HEK293 (cell line): ENCODE measurements around the gene LAT.
A peak's percentile ranks its signal among the peaks of the same experiment; 100 is the strongest.

Experiments used
- CTCF ChIA-PET: fragments of 350-600 bp; formaldehyde crosslinking; extraction: SDS; loops from one replicate; lab custom pipeline; 2021; ENCODE audit warnings: antibody characterized with exemption; lab: Yijun Ruan, JAX
- POLR2A ChIA-PET: fragments of 300-600 bp; formaldehyde crosslinking; extraction: SDS; loops from one replicate; lab custom pipeline; 2020; ENCODE audit warnings: antibody characterized with exemption, inconsistent platforms; lab: Yijun Ruan, JAX
- H3K27ac ChIP-seq: fragments of 200-500 bp; sonication (Bioruptor generic); 2 replicates; pipeline ENCODE4 v1.5.1; 2014; ENCODE audit warnings: low read depth, low read length, control low read depth, inconsistent platforms; ENCODE audit errors: extremely low read depth
- H3K36me3 ChIP-seq, 2 experiments: fragments of 200-500 bp in 1 of 2; sonication (Bioruptor generic) in 1 of 2; 1 replicate in 1 of 2; 2 replicates in 1 of 2; pipeline ENCODE4 v1.5.1; 2014 to 2017; ENCODE audit warnings: inconsistent platforms in 2 of 2, low read length in 2 of 2; ENCODE audit not compliant: control insufficient read depth in 2 of 2, insufficient read depth in 1 of 2
- H3K4me1 ChIP-seq: fragments of 200-500 bp; sonication (Bioruptor generic); 2 replicates; pipeline ENCODE4 v1.5.1; 2014; ENCODE audit warnings: mild to moderate bottlenecking, low read length, inconsistent platforms; ENCODE audit not compliant: control insufficient read depth, insufficient read depth
- H3K4me3 ChIP-seq: 2 replicates; pipeline ENCODE4 v1.5.1; 2011; ENCODE audit warnings: low read depth, mild to moderate bottlenecking, control low read depth, low read length, moderate library complexity
- H3K9me3 ChIP-seq: fragments of 200-500 bp; sonication (Bioruptor generic); 2 replicates; pipeline ENCODE4 v1.5.1; 2014; ENCODE audit warnings: low read depth, low read length, inconsistent platforms; ENCODE audit not compliant: control insufficient read depth, insufficient read depth
- BCL11A ChIP-seq: fragments of 450-650 bp; formaldehyde crosslinking; IDR thresholded peaks from 2 replicates; pipeline ENCODE4 v1.5.1; 2016; ENCODE audit warnings: low read depth, missing biosample characterization, missing genetic modification characterization
- FEZF1 ChIP-seq: fragments of 450-650 bp; formaldehyde crosslinking; IDR thresholded peaks from 2 replicates; pipeline ENCODE4 v1.5.1; 2016; ENCODE audit warnings: missing biosample characterization, missing genetic modification characterization
- KLF16 ChIP-seq: fragments of 450-650 bp; formaldehyde crosslinking; IDR thresholded peaks from 2 replicates; pipeline ENCODE4 v1.5.1; 2017; ENCODE audit warnings: missing biosample characterization, missing genetic modification characterization
- KLF7 ChIP-seq: fragments of 450-650 bp; formaldehyde crosslinking; IDR thresholded peaks from 2 replicates; pipeline ENCODE4 v1.5.1; 2016; ENCODE audit warnings: missing biosample characterization, missing genetic modification characterization, borderline replicate concordance
- KLF8 ChIP-seq: fragments of 450-650 bp; formaldehyde crosslinking; IDR thresholded peaks from 2 replicates; pipeline ENCODE4 v1.5.1; 2016; ENCODE audit warnings: missing biosample characterization, missing genetic modification characterization
- MZF1 ChIP-seq: fragments of 450-650 bp; formaldehyde crosslinking; IDR thresholded peaks from 2 replicates; pipeline ENCODE4 v1.5.1; 2017; ENCODE audit warnings: missing biosample characterization, missing genetic modification characterization, borderline replicate concordance
- SP2 ChIP-seq: fragments of 450-650 bp; formaldehyde crosslinking; IDR thresholded peaks from 2 replicates; pipeline ENCODE4 v1.5.1; 2016; ENCODE audit warnings: missing biosample characterization, missing genetic modification characterization
- ZNF10 ChIP-seq: fragments of 450-650 bp; formaldehyde crosslinking; IDR thresholded peaks from 2 replicates; pipeline ENCODE4 v1.5.1; 2017; ENCODE audit warnings: missing biosample characterization, missing genetic modification characterization
- ZNF133 ChIP-seq: fragments of 450-650 bp; formaldehyde crosslinking; IDR thresholded peaks from 2 replicates; pipeline ENCODE4 v1.5.1; 2016; ENCODE audit warnings: missing biosample characterization, missing genetic modification characterization
- ZNF23 ChIP-seq: fragments of 450-650 bp; formaldehyde crosslinking; IDR thresholded peaks from 2 replicates; pipeline ENCODE4 v1.5.1; 2016; ENCODE audit warnings: missing biosample characterization, missing genetic modification characterization, borderline replicate concordance
- ZNF274 ChIP-seq, 2 experiments: fragments of 200-500 bp in 1 of 2; fragments of 450-650 bp in 1 of 2; sonication (Bioruptor generic) in 1 of 2; formaldehyde crosslinking in 1 of 2; IDR thresholded peaks; 2 replicates each; pipeline versions ENCODE4 v1.5.1 to v1.6.1; 2014 to 2016; ENCODE audit warnings: borderline replicate concordance in 1 of 2, inconsistent platforms in 1 of 2, low read length in 1 of 2, missing biosample characterization in 1 of 2, missing genetic modification characterization in 1 of 2
- ZNF341 ChIP-seq: fragments of 450-650 bp; formaldehyde crosslinking; IDR thresholded peaks from 2 replicates; pipeline ENCODE4; 2016; ENCODE audit warnings: low read depth, missing biosample characterization, missing genetic modification characterization
- ZNF37A ChIP-seq: fragments of 450-650 bp; IDR thresholded peaks from 2 replicates; pipeline ENCODE4 v1.5.1; 2018; ENCODE audit warnings: missing biosample characterization, missing genetic modification characterization
- ZNF404 ChIP-seq: fragments of 450-650 bp; formaldehyde crosslinking; IDR thresholded peaks from 2 replicates; pipeline ENCODE4 v1.5.1; 2017; ENCODE audit warnings: missing biosample characterization, missing genetic modification characterization
- ZNF510 ChIP-seq: fragments of 450-650 bp; formaldehyde crosslinking; IDR thresholded peaks from 2 replicates; pipeline ENCODE4 v1.5.1; 2018; ENCODE audit warnings: mild to moderate bottlenecking, missing genetic modification characterization, missing biosample characterization; ENCODE audit not compliant: insufficient replicate concordance
- ZNF514 ChIP-seq: fragments of 450-650 bp; formaldehyde crosslinking; IDR thresholded peaks from 2 replicates; pipeline ENCODE4 v1.5.1; 2016; ENCODE audit warnings: missing biosample characterization, missing genetic modification characterization
- ZNF600 ChIP-seq: fragments of 450-650 bp; formaldehyde crosslinking; IDR thresholded peaks from 2 replicates; pipeline ENCODE4 v1.5.1; 2016; ENCODE audit warnings: missing biosample characterization, missing genetic modification characterization
- ZNF621 ChIP-seq: fragments of 450-650 bp; formaldehyde crosslinking; IDR thresholded peaks from 2 replicates; pipeline ENCODE4 v1.5.1; 2017; ENCODE audit warnings: missing biosample characterization, missing genetic modification characterization
- ZNF639 ChIP-seq: fragments of 450-650 bp; formaldehyde crosslinking; IDR thresholded peaks from 2 replicates; pipeline ENCODE4 v1.5.1; 2016; ENCODE audit warnings: missing biosample characterization, missing genetic modification characterization
- ZNF654 ChIP-seq: fragments of 450-650 bp; formaldehyde crosslinking; IDR thresholded peaks from 2 replicates; pipeline ENCODE4 v1.5.1; 2016; ENCODE audit warnings: low read depth, missing biosample characterization, missing genetic modification characterization
- ZNF670 ChIP-seq: fragments of 450-650 bp; formaldehyde crosslinking; IDR thresholded peaks from 2 replicates; pipeline ENCODE4 v1.5.1; 2016; ENCODE audit warnings: missing biosample characterization, missing genetic modification characterization, low read depth
- TF ChIP-seq, protein P1 (sequence below): fragments of 450-650 bp; formaldehyde crosslinking; IDR thresholded peaks from 2 replicates; pipeline ENCODE4 v1.5.1; 2016; ENCODE audit warnings: missing biosample characterization, missing genetic modification characterization, low read depth
- TF ChIP-seq, protein P2 (sequence below): fragments of 450-650 bp; formaldehyde crosslinking; IDR thresholded peaks from 2 replicates; pipeline ENCODE4 v1.5.1; 2016; ENCODE audit warnings: missing biosample characterization, missing genetic modification characterization

LAT gene

GRCh38 chr16:28958216-28958615 is 26.6 kb upstream of the LAT start:
- peaks cover 56 to 87% of the 10 kb centered on the region in 2 experiments for H3K36me3 ChIP-seq
- CTCF ChIA-PET = interaction anchor here (0.6 to 1.2 kb wide), 2 partner anchors 16 to 34 kb away, joined by 3 read pairs; no protein-coding TSS in a partner anchor

GRCh38 chr16:28958836-28959235 is 26.0 kb upstream of the LAT start:
- ChIA-PET CTCF (interaction anchor here (1.2 kb wide), 1 partner anchor 15 kb away, joined by 3 read pairs; no protein-coding TSS in a partner anchor), POLR2A (interaction anchor here (0.6 kb wide), 1 partner anchor 136 kb away, joined by 3 read pairs; no protein-coding TSS in a partner anchor)
- H3K4me1 ChIP-seq = no peaks in the 10 kb centered on the region
- no peak for TF ChIP-seq ZNF654 (tag by site-specific recombination)
- no peak for TF ChIP-seq ZNF621 (tag by site-specific recombination)
- TF ChIP-seq ZNF510 (tag by site-specific recombination) = no peak
- TF ChIP-seq ZNF670 (tag by site-specific recombination) = no peak
- TF ChIP-seq, protein P1, sequence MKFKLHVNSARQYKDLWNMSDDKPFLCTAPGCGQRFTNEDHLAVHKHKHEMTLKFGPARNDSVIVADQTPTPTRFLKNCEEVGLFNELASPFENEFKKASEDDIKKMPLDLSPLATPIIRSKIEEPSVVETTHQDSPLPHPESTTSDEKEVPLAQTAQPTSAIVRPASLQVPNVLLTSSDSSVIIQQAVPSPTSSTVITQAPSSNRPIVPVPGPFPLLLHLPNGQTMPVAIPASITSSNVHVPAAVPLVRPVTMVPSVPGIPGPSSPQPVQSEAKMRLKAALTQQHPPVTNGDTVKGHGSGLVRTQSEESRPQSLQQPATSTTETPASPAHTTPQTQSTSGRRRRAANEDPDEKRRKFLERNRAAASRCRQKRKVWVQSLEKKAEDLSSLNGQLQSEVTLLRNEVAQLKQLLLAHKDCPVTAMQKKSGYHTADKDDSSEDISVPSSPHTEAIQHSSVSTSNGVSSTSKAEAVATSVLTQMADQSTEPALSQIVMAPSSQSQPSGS = no peak
- TF ChIP-seq ZNF274 (IDR thresholded peaks at IDR 0.05; ENCODE audit: low read length) = no peak
- TF ChIP-seq ZNF274 (tag by site-specific recombination; IDR thresholded peaks at IDR 0.05; ENCODE audit: borderline replicate concordance) = no peak
- TF ChIP-seq KLF7 (tag by site-specific recombination) = no peak
- no peak for TF ChIP-seq ZNF404
- TF ChIP-seq, protein P2, sequence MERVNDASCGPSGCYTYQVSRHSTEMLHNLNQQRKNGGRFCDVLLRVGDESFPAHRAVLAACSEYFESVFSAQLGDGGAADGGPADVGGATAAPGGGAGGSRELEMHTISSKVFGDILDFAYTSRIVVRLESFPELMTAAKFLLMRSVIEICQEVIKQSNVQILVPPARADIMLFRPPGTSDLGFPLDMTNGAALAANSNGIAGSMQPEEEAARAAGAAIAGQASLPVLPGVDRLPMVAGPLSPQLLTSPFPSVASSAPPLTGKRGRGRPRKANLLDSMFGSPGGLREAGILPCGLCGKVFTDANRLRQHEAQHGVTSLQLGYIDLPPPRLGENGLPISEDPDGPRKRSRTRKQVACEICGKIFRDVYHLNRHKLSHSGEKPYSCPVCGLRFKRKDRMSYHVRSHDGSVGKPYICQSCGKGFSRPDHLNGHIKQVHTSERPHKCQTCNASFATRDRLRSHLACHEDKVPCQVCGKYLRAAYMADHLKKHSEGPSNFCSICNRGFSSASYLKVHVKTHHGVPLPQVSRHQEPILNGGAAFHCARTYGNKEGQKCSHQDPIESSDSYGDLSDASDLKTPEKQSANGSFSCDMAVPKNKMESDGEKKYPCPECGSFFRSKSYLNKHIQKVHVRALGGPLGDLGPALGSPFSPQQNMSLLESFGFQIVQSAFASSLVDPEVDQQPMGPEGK (tag by site-specific recombination) = no peak
- no peak for TF ChIP-seq ZNF23
- TF ChIP-seq KLF16 = no peak
- no peak for TF ChIP-seq SP2 (tag by site-specific recombination)
- TF ChIP-seq BCL11A (tag by site-specific recombination) = no peak
- TF ChIP-seq KLF8 = no peak
- TF ChIP-seq ZNF341 (tag by site-specific recombination) = no peak
- no peak for TF ChIP-seq ZNF133 (tag by site-specific recombination)
- H3K9me3 ChIP-seq = no peaks in the 10 kb centered on the region
- H3K4me3 ChIP-seq = no peak overlapping the region
- H3K36me3 ChIP-seq = peaks cover 50 to 87% of the 10 kb centered on the region in 2 experiments
- H3K27ac ChIP-seq = no peak overlapping the region

More at GRCh38 chr16:28958216-28958615, 26.6 kb upstream of the LAT start:
- no peaks in the 10 kb centered on the region for H3K9me3 ChIP-seq
- H3K4me3 ChIP-seq = no peak overlapping the region
- no peak for TF ChIP-seq ZNF37A (tag by site-specific recombination)
- TF ChIP-seq ZNF600 (tag by site-specific recombination) = 0 out of 2 replicates have a peak, but pooled peaks have one; percentile 34
- no peak for TF ChIP-seq ZNF10 (tag by site-specific recombination)
- TF ChIP-seq FEZF1 (tag by site-specific recombination) = no peak
- no peak for TF ChIP-seq ZNF514 (tag by site-specific recombination)
- no peak for TF ChIP-seq MZF1 (tag by site-specific recombination)
- no peak for TF ChIP-seq ZNF274 (IDR thresholded peaks at IDR 0.05; ENCODE audit: low read length)
- no peak for TF ChIP-seq ZNF274 (tag by site-specific recombination; IDR thresholded peaks at IDR 0.05; ENCODE audit: borderline replicate concordance)
- no peak for TF ChIP-seq ZNF639 (tag by site-specific recombination)
- POLR2A ChIA-PET = no interaction called here
- no peak overlapping the region for H3K27ac ChIP-seq
- H3K4me1 ChIP-seq = no peaks in the 10 kb centered on the region
